HepG2 (cell line): ENCODE data around the gene IP6K3. TPM values are rescaled to one million over a fixed set of nuclear protein-coding genes. Genes with fewer than 3 reads are reported as not detected.

Experiments
- AHR ChIP-seq: IDR thresholded peaks from 2 replicates; pipeline ENCODE4 v1.6.1; 2018; ENCODE audit warnings: missing genetic modification reagents, missing compliant biosample characterization
- CEBPG ChIP-seq: IDR thresholded peaks from 2 replicates; pipeline ENCODE4 v1.6.1; 2016
- E2F5 ChIP-seq: sonication (generic); formaldehyde crosslinking; conservative IDR thresholded peaks from 2 replicates; pipeline ENCODE4 v1.4.0; 2020; ENCODE audit warnings: missing genetic modification reagents
- HDAC6 ChIP-seq: fragments of 200-600 bp; sonication (generic); IDR thresholded peaks from 2 replicates; pipeline ENCODE4 v1.7.0; 2017; ENCODE audit warnings: mild to moderate bottlenecking, antibody characterized with exemption, low read length, low read depth
- HOXA3 ChIP-seq: sonication (generic); formaldehyde crosslinking; IDR thresholded peaks from 2 replicates; pipeline ENCODE4 v1.5.0; 2020; ENCODE audit warnings: missing genetic modification reagents
- KDM4B ChIP-seq: sonication (generic); formaldehyde crosslinking; IDR thresholded peaks from 2 replicates; pipeline ENCODE4 v1.4.0; 2020; ENCODE audit warnings: missing genetic modification reagents
- RXRB ChIP-seq: IDR thresholded peaks from 2 replicates; pipeline ENCODE4 v1.6.1; 2016; ENCODE audit warnings: borderline replicate concordance, missing genetic modification reagents, missing compliant biosample characterization
- ZBTB33 ChIP-seq: sonication (generic); formaldehyde crosslinking; IDR thresholded peaks from 2 replicates; pipeline ENCODE4 v1.4.0; 2020; ENCODE audit warnings: missing genetic modification reagents
- ZBTB49 ChIP-seq: sonication (generic); formaldehyde crosslinking; IDR thresholded peaks from 2 replicates; pipeline ENCODE4 v1.4.0; 2020; ENCODE audit warnings: missing genetic modification reagents, borderline replicate concordance
- ZFAT ChIP-seq: sonication (generic); formaldehyde crosslinking; conservative IDR thresholded peaks from 2 replicates; pipeline ENCODE4 v1.8.1; 2023; ENCODE audit warnings: missing genetic modification reagents, inconsistent platforms
- ZNF205 ChIP-seq: IDR thresholded peaks from 2 replicates; pipeline ENCODE4 v1.6.1; 2018; ENCODE audit warnings: missing biosample characterization, missing genetic modification reagents
- ZNF501 ChIP-seq: sonication (generic); formaldehyde crosslinking; IDR thresholded peaks from 2 replicates; pipeline ENCODE4 v1.5.1; 2020; ENCODE audit warnings: mild to moderate bottlenecking, moderate library complexity, missing genetic modification reagents
- ZNF768 ChIP-seq: sonication (generic); formaldehyde crosslinking; IDR thresholded peaks from 2 replicates; pipeline ENCODE4 v1.4.0; 2020; ENCODE audit warnings: missing genetic modification reagents
- ZNF772 ChIP-seq: sonication (generic); formaldehyde crosslinking; IDR thresholded peaks from 2 replicates; pipeline ENCODE4 v1.5.0; 2020; ENCODE audit warnings: mild to moderate bottlenecking, missing genetic modification reagents
- ZNF850 ChIP-seq: sonication (generic); formaldehyde crosslinking; conservative IDR thresholded peaks from 2 replicates; pipeline ENCODE4 v1.9.0; 2021; ENCODE audit warnings: mild to moderate bottlenecking, missing genetic modification reagents
- polyA plus RNA-seq, 8 experiments: library from polyadenylated mRNA; depleted of rRNA in 3 of 8; stranded (reverse) in 7 of 8; unstranded in 1 of 8; fragments of >200 nt; fragmentation: Illumina TruSeq in 4 of 8; extraction: Trizol in 4 of 8; gene quantifications; 2 replicates each; pipeline versions ENCODE4 v1.2.1 to v1.2.3, GENCODE V29; 2011 to 2016; ENCODE audit warnings: low read depth in 4 of 8, missing spikeins in 1 of 8, mixed read lengths in 1 of 8; ENCODE audit not compliant: insufficient read depth in 1 of 8
- total RNA-seq, 5 experiments: library from RNA; depleted of rRNA; stranded (reverse); fragments of >200 nt; fragmentation: Illumina TruSeq; extraction: Trizol; gene quantifications; 2 replicates each; pipeline ENCODE4 v1.2.3, GENCODE V29; 2016; ENCODE audit warnings: low read depth in 1 of 5
- TF ChIP-seq, protein P1 (sequence below): IDR thresholded peaks from 2 replicates; pipeline ENCODE4 v1.6.1; 2016; ENCODE audit warnings: low read depth, borderline replicate concordance
- TF ChIP-seq, protein P2 (sequence below): sonication (generic); formaldehyde crosslinking; IDR thresholded peaks from 2 replicates; pipeline ENCODE4 v1.5.0; 2020; ENCODE audit warnings: mild to moderate bottlenecking, missing genetic modification reagents

IP6K3 gene
- total and polyA plus RNA-seq, 2 of the 13 experiments (the other 11 are each of a cell fraction or from before 2014, with no cell fraction given), result 0.11 to 0.18 TPM

- TF ChIP-seq KDM4B (no peak; the same call in 1 of the 2 replicates), CEBPG (CRISPR knock-in tag) (peak; percentile 61), HDAC6 (no peak), ZNF772 (CRISPR knock-in tag) (no peak), ZNF768 (CRISPR knock-in tag) (no peak), ZNF205 (CRISPR knock-in tag) (0 out of 2 replicates have a peak, but pooled peaks have one; percentile 61), E2F5 (CRISPR knock-in tag) (no peak), ZBTB33 (CRISPR knock-in tag) (peak; percentile 16; the same call in 1 of the 2 replicates), AHR (CRISPR knock-in tag) (0 out of 2 replicates have a peak, but pooled peaks have one; percentile 47), ZNF501 (peak; percentile 42; the same call in 1 of the 2 replicates), ZNF850 (CRISPR knock-in tag) (no peak), RXRB (CRISPR knock-in tag) (0 out of 2 replicates have a peak, but pooled peaks have one; percentile 49), HOXA3 (CRISPR knock-in tag) (peak; percentile 35; the same call in 1 of the 2 replicates), ZFAT (no peak), ZBTB49 (CRISPR knock-in tag) (peak; percentile 74; the same call in 1 of the 2 replicates)
- TF ChIP-seq, protein P1, sequence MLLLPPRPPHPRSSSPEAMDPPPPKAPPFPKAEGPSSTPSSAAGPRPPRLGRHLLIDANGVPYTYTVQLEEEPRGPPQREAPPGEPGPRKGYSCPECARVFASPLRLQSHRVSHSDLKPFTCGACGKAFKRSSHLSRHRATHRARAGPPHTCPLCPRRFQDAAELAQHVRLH (CRISPR knock-in tag), result peak; percentile 43; the same call in 1 of the 2 replicates
- TF ChIP-seq, protein P2, sequence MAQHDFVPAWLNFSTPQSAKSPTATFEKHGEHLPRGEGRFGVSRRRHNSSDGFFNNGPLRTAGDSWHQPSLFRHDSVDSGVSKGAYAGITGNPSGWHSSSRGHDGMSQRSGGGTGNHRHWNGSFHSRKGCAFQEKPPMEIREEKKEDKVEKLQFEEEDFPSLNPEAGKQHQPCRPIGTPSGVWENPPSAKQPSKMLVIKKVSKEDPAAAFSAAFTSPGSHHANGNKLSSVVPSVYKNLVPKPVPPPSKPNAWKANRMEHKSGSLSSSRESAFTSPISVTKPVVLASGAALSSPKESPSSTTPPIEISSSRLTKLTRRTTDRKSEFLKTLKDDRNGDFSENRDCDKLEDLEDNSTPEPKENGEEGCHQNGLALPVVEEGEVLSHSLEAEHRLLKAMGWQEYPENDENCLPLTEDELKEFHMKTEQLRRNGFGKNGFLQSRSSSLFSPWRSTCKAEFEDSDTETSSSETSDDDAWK (CRISPR knock-in tag), result no peak
These were observed 2.5 kb downstream of the IP6K3 start (continued) for GRCh38 chr6:33744001-33744848.
